Measurements from ENCODE around the gene PHACTR2. TPM values are rescaled to one million over a fixed set of nuclear protein-coding genes. Genes with fewer than 3 reads are reported as not detected.

Gene PHACTR2
- total and polyA plus RNA-seq, 2 of the 13 experiments (the other 11 are each of a cell fraction or from before 2014, with no cell fraction given), result 11.3 to 28.2 TPM

- no peaks in the 10 kb centered on the region for H3K9me3 ChIP-seq (ENCODE audit: low read length)
- FAIRE-seq (no peak), DNase-seq (ENCODE audit: low spot score) (no peak), ATAC-seq (no peak)
- peaks cover 4 to 10% of the 10 kb centered on the region in 2 experiments; a peak in 4 of 5 replicates for H3K36me3 ChIP-seq (replicated peaks in 1 of 2; ENCODE audit: control insufficient read depth in 1 of 2, insufficient read depth in 2 of 2, low read length in 2 of 2)
- H3K4me2 ChIP-seq (ENCODE audit: low read depth, low read length), result no peak overlapping the region
- peaks cover 37% of the 10 kb centered on the region for H3K4me1 ChIP-seq (ENCODE audit: insufficient read depth, low read length)
- in situ Hi-C loops (cut with HindIII; ENCODE audit: extremely low pct_ligation_motif_present, low pct_unique_long_range_greater_than_20kb) (loop anchor here (5.0 kb wide), 2 partner anchors 163 to 263 kb away; partner anchors contain the start of gene PHACTR2), intact Hi-C loops (cut with micrococcal nuclease; ENCODE audit: unreplicated experiment) (loop anchor here (5.0 kb wide), 2 partner anchors 148 to 163 kb away; partner anchors contain the start of gene PHACTR2)
- BruUV-seq (replicated peaks), result no TSS peak
- H3K79me2 ChIP-seq (ENCODE audit: insufficient read depth, low read length), result peaks cover 21% of the 10 kb centered on the region
- no peak overlapping the region for H3K4me3 ChIP-seq (replicated peaks in 1 of 3; ENCODE audit: insufficient read depth in 1 of 3, low read depth in 2 of 3, low read length in 3 of 3)
- ChIA-PET POLR2A (no interaction called here), CTCF (ENCODE audit: low intra/inter-chr PET ratio, low total read pairs) (no interaction called here)
- H4K20me1 ChIP-seq (ENCODE audit: insufficient read depth, low read length), result no peaks in the 10 kb centered on the region
- WGBS (ENCODE audit: low lambda C conversion rate), result 89% methylated on average over 6 of the region's 6 CpGs
- H3K9ac ChIP-seq (ENCODE audit: insufficient read depth, low read depth, low read length), result no peak overlapping the region
- H2AFZ ChIP-seq (ENCODE audit: low read length), result no peak overlapping the region
- no peaks in the 10 kb centered on the region; a peak in 1 of 5 replicates for H3K27me3 ChIP-seq (ENCODE audit: control insufficient read depth in 1 of 2, insufficient read depth in 2 of 2, low read length in 2 of 2)
- no peak overlapping the region for H3K27ac ChIP-seq (ENCODE audit: extremely low read length, insufficient read depth, low read length)
- TF ChIP-seq ZBTB46 (CRISPR knock-in tag; IDR thresholded peaks at IDR 0.05; ENCODE audit: borderline replicate concordance) (no peak), JUNB (CRISPR knock-in tag; IDR thresholded peaks at IDR 0.05; ENCODE audit: borderline replicate concordance) (no peak), KIAA2018 (CRISPR knock-in tag; IDR thresholded peaks at IDR 0.05; ENCODE audit: borderline replicate concordance) (no peak), ZBTB21 (CRISPR knock-in tag; IDR thresholded peaks at IDR 0.05) (no peak), FOXK2 (IDR thresholded peaks at IDR 0.05) (no peak), AKAP8 (CRISPR knock-in tag; IDR thresholded peaks at IDR 0.05) (no peak), YY1 (IDR thresholded peaks at IDR 0.05; ENCODE audit: insufficient read depth, insufficient replicate concordance, low read depth, low read length) (no peak), ZSCAN30 (CRISPR knock-in tag; IDR thresholded peaks at IDR 0.05) (no peak), ZNF781 (CRISPR knock-in tag; IDR thresholded peaks at IDR 0.05; ENCODE audit: borderline replicate concordance, not compliant biosample characterization) (no peak), ZNF33A (CRISPR knock-in tag; IDR thresholded peaks at IDR 0.05; ENCODE audit: borderline replicate concordance) (no peak), HIC2 (CRISPR knock-in tag; IDR thresholded peaks at IDR 0.05; ENCODE audit: low read depth) (no peak), RNF2 (conservative IDR thresholded peaks at IDR 0.05; ENCODE audit: low read depth) (no peak)
Observed at GRCh38 chr6:143840595-143841265, 163.0 kb downstream of the PHACTR2 start.

Data from HepG2 (cell line).